Kidney epithelial cell (primary cell): ENCODE results near the gene SMIM43. TPM values are rescaled to one million over a fixed set of nuclear protein-coding genes. Genes with fewer than 3 reads are reported as not detected.

Experiments used
- DNase-seq: peaks from one replicate; pipeline ENCODE4 v3.0.0-alpha.2; 2010; ENCODE audit warnings: low read depth
- H3K27me3 ChIP-seq: 2 replicates; pipeline ENCODE4 v1.6.0; 2011; ENCODE audit warnings: low read length; ENCODE audit not compliant: control insufficient read depth, insufficient read depth
- H3K36me3 ChIP-seq: 2 replicates; pipeline ENCODE4 v1.5.1; 2011; ENCODE audit warnings: low read length; ENCODE audit not compliant: control insufficient read depth, insufficient read depth
- H3K4me3 ChIP-seq: 2 replicates; pipeline ENCODE4 v1.5.1; 2011; ENCODE audit warnings: low read depth, mild to moderate bottlenecking, control low read depth, low read length
- total RNA-seq: library from RNA; depleted of rRNA; stranded (reverse); fragments of >200 nt; gene quantifications from 2 replicates; pipeline ENCODE4 v1.2.3, GENCODE V29; 2015
- TF ChIP-seq, protein P1 (sequence below): IDR thresholded peaks from 2 replicates; pipeline ENCODE4 v1.5.1; 2011; ENCODE audit warnings: mild to moderate bottlenecking, moderate library complexity, low read length, control low read depth, inconsistent platforms; ENCODE audit not compliant: insufficient read depth, poor library complexity, severe bottlenecking

Gene SMIM43
- total RNA-seq, 1 donor from 2014 or later = not detected

DNA sequence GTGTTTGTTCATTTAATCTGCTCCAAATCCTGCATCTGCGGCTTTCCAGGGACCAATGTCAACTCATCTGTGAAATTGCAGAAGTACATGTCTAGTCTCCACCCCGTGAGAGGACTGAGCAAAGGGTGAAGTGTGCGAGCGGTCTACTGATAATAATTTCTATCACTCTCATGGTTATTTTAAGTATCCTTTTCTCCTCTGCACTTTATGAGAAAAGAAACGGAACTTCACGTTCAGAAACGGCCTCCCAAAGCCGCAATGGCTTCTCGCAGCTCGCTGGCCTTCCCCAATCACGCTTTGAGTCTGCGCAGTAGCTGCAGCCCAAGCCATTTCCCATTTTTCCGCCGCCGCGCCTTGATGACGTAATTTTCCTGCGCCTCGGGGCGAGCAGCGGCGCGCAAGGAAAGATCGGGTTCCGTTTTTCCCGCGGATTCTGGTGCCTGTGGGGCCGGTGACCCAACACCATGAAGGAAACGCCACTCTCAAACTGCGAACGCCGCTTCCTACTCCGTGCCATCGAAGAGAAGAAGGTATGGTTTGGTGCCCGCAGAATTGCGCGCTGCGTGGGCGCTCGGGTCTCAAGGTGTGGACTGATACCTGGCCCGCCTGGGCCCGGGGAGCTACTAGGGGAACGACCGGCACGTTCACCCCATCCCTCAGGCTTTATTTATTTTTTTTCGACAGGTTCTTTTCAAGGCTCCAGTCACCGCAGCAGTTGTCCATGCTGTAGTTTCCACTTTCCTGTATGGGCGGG lies 36.2 kb upstream of the SMIM43 start, which contains the start of gene EXOSC9:
Gene EXOSC9 (plus strand): TSS at position 363 of the 754 bp plus-strand sequence. CDS start 102 bp downstream, at position 465.
- Histone ChIP-seq H3K36me3 (no peaks in the 10 kb centered on the region), H3K4me3 (peak within 1 kb of the TSS; percentile 58), H3K27me3 (no peaks in the 10 kb centered on the region)
- TF ChIP-seq, protein P1, sequence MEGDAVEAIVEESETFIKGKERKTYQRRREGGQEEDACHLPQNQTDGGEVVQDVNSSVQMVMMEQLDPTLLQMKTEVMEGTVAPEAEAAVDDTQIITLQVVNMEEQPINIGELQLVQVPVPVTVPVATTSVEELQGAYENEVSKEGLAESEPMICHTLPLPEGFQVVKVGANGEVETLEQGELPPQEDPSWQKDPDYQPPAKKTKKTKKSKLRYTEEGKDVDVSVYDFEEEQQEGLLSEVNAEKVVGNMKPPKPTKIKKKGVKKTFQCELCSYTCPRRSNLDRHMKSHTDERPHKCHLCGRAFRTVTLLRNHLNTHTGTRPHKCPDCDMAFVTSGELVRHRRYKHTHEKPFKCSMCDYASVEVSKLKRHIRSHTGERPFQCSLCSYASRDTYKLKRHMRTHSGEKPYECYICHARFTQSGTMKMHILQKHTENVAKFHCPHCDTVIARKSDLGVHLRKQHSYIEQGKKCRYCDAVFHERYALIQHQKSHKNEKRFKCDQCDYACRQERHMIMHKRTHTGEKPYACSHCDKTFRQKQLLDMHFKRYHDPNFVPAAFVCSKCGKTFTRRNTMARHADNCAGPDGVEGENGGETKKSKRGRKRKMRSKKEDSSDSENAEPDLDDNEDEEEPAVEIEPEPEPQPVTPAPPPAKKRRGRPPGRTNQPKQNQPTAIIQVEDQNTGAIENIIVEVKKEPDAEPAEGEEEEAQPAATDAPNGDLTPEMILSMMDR = no peak
- DNase-seq = peak; percentile 77

DNA sequence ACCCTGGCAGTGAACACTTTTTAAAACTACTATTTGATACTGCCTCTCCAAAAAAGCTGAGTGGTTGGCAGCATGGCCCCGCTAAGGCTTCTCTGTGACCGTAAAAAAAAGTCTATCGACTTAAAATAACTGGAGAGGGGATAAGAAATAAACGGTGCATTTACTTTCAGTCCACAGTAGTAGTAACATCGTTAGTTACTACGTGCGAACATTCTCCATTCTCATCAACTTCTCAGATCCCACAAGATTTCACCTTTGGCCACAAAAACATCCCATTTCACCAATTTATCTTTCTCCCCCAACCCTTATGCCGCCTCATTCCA lies 35.6 kb upstream of the SMIM43 start:
- TF ChIP-seq, protein P1 = no peak
- Histone ChIP-seq H3K27me3 (no peaks in the 10 kb centered on the region), H3K36me3 (no peaks in the 10 kb centered on the region), H3K4me3 (peak overlapping the region; percentile 58)
- DNase-seq = no peak

DNA sequence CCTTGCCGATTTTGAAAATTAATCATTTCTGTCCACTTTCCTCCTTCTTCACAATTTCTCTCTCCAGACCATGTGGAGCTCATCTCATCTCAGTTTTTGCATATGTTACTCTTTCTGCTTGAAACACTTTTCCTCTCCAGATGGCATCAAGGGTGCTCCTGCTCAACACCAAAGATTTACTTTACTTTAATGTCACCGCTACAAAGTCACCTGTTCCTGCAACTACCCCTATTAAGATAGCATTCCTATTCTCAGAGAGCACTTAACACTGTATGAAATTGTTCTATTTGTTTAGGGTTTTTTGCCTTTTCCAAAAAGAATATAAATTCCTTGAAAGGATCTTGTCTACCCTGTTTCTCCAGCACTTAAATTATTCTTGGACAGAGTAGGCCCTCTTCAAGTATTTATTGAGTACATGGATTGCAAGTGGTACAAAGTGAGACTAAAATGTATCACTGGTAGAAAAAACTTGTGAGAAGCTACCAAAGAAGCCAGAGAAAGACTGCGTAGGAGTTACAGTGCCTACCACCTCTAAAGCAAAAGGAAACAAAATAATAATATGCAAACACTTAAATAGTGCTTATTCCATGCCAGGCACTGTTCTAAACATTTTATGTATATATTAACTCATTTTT lies 35.0 kb upstream of the SMIM43 start:
- DNase-seq = no peak
- Histone ChIP-seq H3K27me3 (no peaks in the 10 kb centered on the region), H3K36me3 (no peaks in the 10 kb centered on the region), H3K4me3 (no peak overlapping the region)
- TF ChIP-seq, protein P1 = no peak

- no peaks in the 10 kb centered on the region for H3K36me3 ChIP-seq
- TF ChIP-seq, protein P1 = no peak
- H3K27me3 ChIP-seq = no peaks in the 10 kb centered on the region
- DNase-seq = no peak
- H3K4me3 ChIP-seq = no peak overlapping the region
Measured at GRCh38 chr4:121799208-121799823, 34.4 kb upstream of the SMIM43 start.

DNA sequence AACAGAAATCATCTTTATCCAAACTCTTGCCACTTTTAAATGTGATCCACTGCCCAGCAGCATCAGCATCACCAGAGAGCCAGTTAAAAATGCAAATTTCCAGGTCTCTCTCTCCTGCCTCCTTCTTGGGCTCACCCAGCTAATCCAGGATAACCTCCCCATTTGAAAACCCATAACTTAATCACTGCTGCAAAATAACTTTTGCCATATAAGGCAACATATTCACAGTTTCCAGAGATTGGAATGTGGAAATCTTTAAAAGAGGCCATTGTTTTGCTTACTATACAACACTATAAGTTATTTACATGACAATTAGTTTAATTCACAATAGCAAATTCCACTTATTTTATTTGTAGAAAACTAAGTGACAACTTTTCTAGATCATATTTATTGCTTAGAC lies 31.3 kb upstream of the SMIM43 start:
- Histone ChIP-seq H3K27me3 (no peaks in the 10 kb centered on the region), H3K4me3 (no peak overlapping the region), H3K36me3 (no peaks in the 10 kb centered on the region)
- TF ChIP-seq, protein P1 = no peak
- DNase-seq = no peak
